ENCODE results near the gene MYBPC3. TPM values are rescaled to one million over a fixed set of nuclear protein-coding genes. Genes with fewer than 3 reads are reported as not detected.

The MYBPC3 gene
- polyA plus RNA-seq, 3 donors: 0.03 to 7.8 TPM; not detected in 1

- no peak overlapping the region for H2AFZ ChIP-seq (ENCODE audit: insufficient read depth, low read depth, low read length, poor library complexity, severe bottlenecking)
- H4K20me1 ChIP-seq (ENCODE audit: insufficient read depth, low read length): peaks cover 100% of the 10 kb centered on the region
- Mint-ChIP-seq H3K4me1 (peaks cover 41% of the 10 kb centered on the region), H3K27me3 (ENCODE audit: low read depth in 3 of 3) (no peaks in the 10 kb centered on the region), H3K9me3 (no peaks in the 10 kb centered on the region), H3K4me3 (no peak overlapping the region), H3K27ac (peak overlapping the region in 6 of 7 donors; percentile 30 to 96 (median 93)), H3K36me3 (peaks cover 20 to 36% of the 10 kb centered on the region in 2 donors)
- peaks cover 49 to 53% of the 10 kb centered on the region in 2 donors for H3K4me1 ChIP-seq (ENCODE audit: control insufficient read depth in 1 of 2, insufficient read depth in 2 of 2, low read length in 2 of 2)
- H3K4me2 ChIP-seq (replicated peaks; ENCODE audit: extremely low read depth, low read length, poor library complexity, severe bottlenecking): no peak overlapping the region
- H3K79me2 ChIP-seq (ENCODE audit: insufficient read depth, low read length): peaks cover 77% of the 10 kb centered on the region
- no peak overlapping the region for H3K4me3 ChIP-seq (replicated peaks in 1 of 3; ENCODE audit: low read depth in 2 of 3, low read length in 3 of 3)
- H3K36me3 ChIP-seq (replicated peaks in 1 of 2; ENCODE audit: control insufficient read depth in 1 of 2, insufficient read depth in 2 of 2, low read length in 2 of 2): peaks cover 61 to 85% of the 10 kb centered on the region in 2 donors
- peak overlapping the region; percentile 57 to 82 for H3K27ac ChIP-seq (ENCODE audit: low read depth in 1 of 2, low read length in 2 of 2)
- no peak for DNase-seq
- H3K27me3 ChIP-seq (ENCODE audit: control insufficient read depth in 2 of 2, insufficient read depth in 2 of 2, low read length in 2 of 2): no peaks in the 10 kb centered on the region
- no peaks in the 10 kb centered on the region for H3K9me3 ChIP-seq (replicated peaks in 1 of 2; ENCODE audit: control insufficient read depth in 1 of 2, insufficient read depth in 1 of 2, low read length in 2 of 2)
- H3K9ac ChIP-seq (ENCODE audit: insufficient read depth, low read length, poor library complexity, severe bottlenecking): no peak overlapping the region
- WGBS (ENCODE audit: insufficient coverage): 90% methylated on average over 4 of the region's 14 CpGs
- intact Hi-C loops (cut with micrococcal nuclease): no loop called here
- TF ChIP-seq CTCF (IDR thresholded peaks at IDR 0.05): no peak
Observed at GRCh38 chr11:47358731-47359051, 6.2 kb upstream of the MYBPC3 start.

GRCh38 chr11:47357985-47358730 is 5.7 kb upstream of the MYBPC3 start:
- no peaks in the 10 kb centered on the region for H3K27me3 ChIP-seq (ENCODE audit: control insufficient read depth in 2 of 2, insufficient read depth in 2 of 2, low read length in 2 of 2)
- H3K27ac ChIP-seq (ENCODE audit: low read depth in 1 of 2, low read length in 2 of 2): peak overlapping the region; percentile 57 to 82
- Mint-ChIP-seq H3K36me3 (peaks cover 17 to 36% of the 10 kb centered on the region in 2 donors), H3K9me3 (no peaks in the 10 kb centered on the region), H3K27me3 (ENCODE audit: low read depth in 3 of 3) (no peaks in the 10 kb centered on the region), H3K4me3 (no peak overlapping the region), H3K4me1 (peaks cover 40% of the 10 kb centered on the region), H3K27ac (no peak overlapping the region)
- H2AFZ ChIP-seq (ENCODE audit: insufficient read depth, low read depth, low read length, poor library complexity, severe bottlenecking): no peak overlapping the region
- peaks cover 71% of the 10 kb centered on the region for H3K79me2 ChIP-seq (ENCODE audit: insufficient read depth, low read length)
- no peak for TF ChIP-seq CTCF (IDR thresholded peaks at IDR 0.05)
- peaks cover 100% of the 10 kb centered on the region for H4K20me1 ChIP-seq (ENCODE audit: insufficient read depth, low read length)
- no peak for DNase-seq
- peaks cover 44 to 48% of the 10 kb centered on the region in 2 donors for H3K4me1 ChIP-seq (ENCODE audit: control insufficient read depth in 1 of 2, insufficient read depth in 2 of 2, low read length in 2 of 2)
- H3K9ac ChIP-seq (ENCODE audit: insufficient read depth, low read length, poor library complexity, severe bottlenecking): no peak overlapping the region
- intact Hi-C loops (cut with micrococcal nuclease): no loop called here
- WGBS (ENCODE audit: insufficient coverage): 89% methylated on average over 6 of the region's 6 CpGs
- no peak overlapping the region for H3K4me2 ChIP-seq (replicated peaks; ENCODE audit: extremely low read depth, low read length, poor library complexity, severe bottlenecking)
- peaks cover 61 to 84% of the 10 kb centered on the region in 2 donors for H3K36me3 ChIP-seq (replicated peaks in 1 of 2; ENCODE audit: control insufficient read depth in 1 of 2, insufficient read depth in 2 of 2, low read length in 2 of 2)
- no peak overlapping the region for H3K4me3 ChIP-seq (replicated peaks in 1 of 3; ENCODE audit: low read depth in 2 of 3, low read length in 3 of 3)
- H3K9me3 ChIP-seq (replicated peaks in 1 of 2; ENCODE audit: control insufficient read depth in 1 of 2, insufficient read depth in 1 of 2, low read length in 2 of 2): no peaks in the 10 kb centered on the region

Data from CD14-positive monocyte (primary cell).